Activated B cell treated with CpG ODN at 0.5 μM for 24 hours (primary cell): ENCODE measurements around the gene EIF1B. TPM values are rescaled to one million over a fixed set of nuclear protein-coding genes. Genes with fewer than 3 reads are reported as not detected.

ENCODE experiments used
- ATAC-seq: fragments of 200-7000 bp; cut with Tn5 transposase; one replicate; pipeline ENCODE4 v1.10.0; 2021; ENCODE audit warnings: low read depth, mild to moderate bottlenecking, moderate library complexity
- CTCF ChIA-PET: fragments of 350-600 bp; sonication (Branson Sonifier 250); formaldehyde crosslinking; loops from one replicate; lab custom pipeline; 2021; ENCODE audit warnings: antibody characterized with exemption; lab: Charles Lee
- POLR2A ChIA-PET: fragments of 350-600 bp; sonication (Branson Sonifier 250); formaldehyde crosslinking; loops from one replicate; lab custom pipeline; 2021; ENCODE audit warnings: antibody characterized with exemption; lab: Charles Lee
- DNase-seq: peaks from one replicate; pipeline ENCODE4 v3.0.0; 2022
- H3K27ac Mint-ChIP-seq: one replicate; pipeline ENCODE4 v1.8.0; 2020; ENCODE audit warnings: mixed read lengths
- H3K27me3 Mint-ChIP-seq: one replicate; pipeline ENCODE4 v1.8.0; 2021; ENCODE audit warnings: mixed read lengths
- H3K36me3 Mint-ChIP-seq: one replicate; pipeline ENCODE4 v1.8.0; 2021; ENCODE audit warnings: low read depth, mixed read lengths
- H3K4me1 Mint-ChIP-seq: one replicate; pipeline ENCODE4 v1.8.0; 2021; ENCODE audit warnings: mixed read lengths
- H3K4me3 Mint-ChIP-seq: one replicate; pipeline ENCODE4 v1.8.0; 2020; ENCODE audit warnings: mild to moderate bottlenecking, mixed read lengths
- H3K9me3 Mint-ChIP-seq: one replicate; pipeline ENCODE4 v1.8.0; 2020; ENCODE audit warnings: mixed read lengths
- intact Hi-C: fragments of 100-400 bp; cut with micrococcal nuclease; formaldehyde crosslinking; loops from one replicate; pipeline ENCODE4 v1.15.1; 2024
- total RNA-seq: library from RNA; stranded (reverse); gene quantifications from 2 replicates; pipeline ENCODE4 v1.2.3, GENCODE V29; 2022
- TF ChIP-seq, protein P1 (sequence below): fragments of 200-600 bp; IDR thresholded peaks from one replicate; pipeline ENCODE4 v1.8.0; 2022; ENCODE audit warnings: antibody characterized with exemption, mild to moderate bottlenecking

EIF1B gene
- total RNA-seq, 1 donor from 2014 or later: 65.5 TPM

DNA sequence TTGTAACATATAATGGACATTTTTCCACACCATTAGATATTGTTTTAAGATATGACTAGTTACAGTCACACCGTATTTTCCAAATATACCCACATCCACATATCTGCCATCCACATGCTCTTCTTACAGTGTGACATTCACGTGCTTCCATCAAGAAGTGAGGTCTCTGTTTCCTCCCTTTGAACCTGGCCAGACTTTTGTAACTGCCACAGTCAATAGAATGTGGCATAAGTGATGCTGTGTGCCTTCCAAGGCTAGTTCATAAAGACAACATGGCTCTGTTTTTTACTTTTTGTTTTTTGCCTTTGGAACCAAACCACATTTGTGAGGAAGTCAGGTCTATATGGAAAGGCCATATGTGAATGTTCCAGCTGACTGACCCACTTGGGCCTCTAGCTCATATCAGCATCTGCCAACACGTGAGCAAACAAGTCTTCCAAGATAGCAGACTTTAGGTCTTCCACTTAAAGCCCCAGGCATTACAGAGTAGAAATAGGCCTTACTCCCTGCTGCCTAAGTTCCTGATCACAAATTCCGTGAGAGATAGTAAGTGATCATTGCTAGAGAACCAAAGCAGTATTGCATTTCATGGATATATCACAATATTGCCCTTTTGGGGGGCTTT lies 27.1 kb downstream of the EIF1B start:
- no peak for DNase-seq
- Mint-ChIP-seq H3K27me3 (peaks cover 4% of the 10 kb centered on the region), H3K27ac (no peak overlapping the region), H3K9me3 (no peaks in the 10 kb centered on the region), H3K36me3 (no peaks in the 10 kb centered on the region), H3K4me3 (no peak overlapping the region), H3K4me1 (no peaks in the 10 kb centered on the region)
- TF ChIP-seq, protein P1, sequence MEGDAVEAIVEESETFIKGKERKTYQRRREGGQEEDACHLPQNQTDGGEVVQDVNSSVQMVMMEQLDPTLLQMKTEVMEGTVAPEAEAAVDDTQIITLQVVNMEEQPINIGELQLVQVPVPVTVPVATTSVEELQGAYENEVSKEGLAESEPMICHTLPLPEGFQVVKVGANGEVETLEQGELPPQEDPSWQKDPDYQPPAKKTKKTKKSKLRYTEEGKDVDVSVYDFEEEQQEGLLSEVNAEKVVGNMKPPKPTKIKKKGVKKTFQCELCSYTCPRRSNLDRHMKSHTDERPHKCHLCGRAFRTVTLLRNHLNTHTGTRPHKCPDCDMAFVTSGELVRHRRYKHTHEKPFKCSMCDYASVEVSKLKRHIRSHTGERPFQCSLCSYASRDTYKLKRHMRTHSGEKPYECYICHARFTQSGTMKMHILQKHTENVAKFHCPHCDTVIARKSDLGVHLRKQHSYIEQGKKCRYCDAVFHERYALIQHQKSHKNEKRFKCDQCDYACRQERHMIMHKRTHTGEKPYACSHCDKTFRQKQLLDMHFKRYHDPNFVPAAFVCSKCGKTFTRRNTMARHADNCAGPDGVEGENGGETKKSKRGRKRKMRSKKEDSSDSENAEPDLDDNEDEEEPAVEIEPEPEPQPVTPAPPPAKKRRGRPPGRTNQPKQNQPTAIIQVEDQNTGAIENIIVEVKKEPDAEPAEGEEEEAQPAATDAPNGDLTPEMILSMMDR: no peak
- CTCF ChIA-PET: no interaction called here
- POLR2A ChIA-PET: no interaction called here
- no peak for ATAC-seq
- intact Hi-C loops: no loop called here

DNA sequence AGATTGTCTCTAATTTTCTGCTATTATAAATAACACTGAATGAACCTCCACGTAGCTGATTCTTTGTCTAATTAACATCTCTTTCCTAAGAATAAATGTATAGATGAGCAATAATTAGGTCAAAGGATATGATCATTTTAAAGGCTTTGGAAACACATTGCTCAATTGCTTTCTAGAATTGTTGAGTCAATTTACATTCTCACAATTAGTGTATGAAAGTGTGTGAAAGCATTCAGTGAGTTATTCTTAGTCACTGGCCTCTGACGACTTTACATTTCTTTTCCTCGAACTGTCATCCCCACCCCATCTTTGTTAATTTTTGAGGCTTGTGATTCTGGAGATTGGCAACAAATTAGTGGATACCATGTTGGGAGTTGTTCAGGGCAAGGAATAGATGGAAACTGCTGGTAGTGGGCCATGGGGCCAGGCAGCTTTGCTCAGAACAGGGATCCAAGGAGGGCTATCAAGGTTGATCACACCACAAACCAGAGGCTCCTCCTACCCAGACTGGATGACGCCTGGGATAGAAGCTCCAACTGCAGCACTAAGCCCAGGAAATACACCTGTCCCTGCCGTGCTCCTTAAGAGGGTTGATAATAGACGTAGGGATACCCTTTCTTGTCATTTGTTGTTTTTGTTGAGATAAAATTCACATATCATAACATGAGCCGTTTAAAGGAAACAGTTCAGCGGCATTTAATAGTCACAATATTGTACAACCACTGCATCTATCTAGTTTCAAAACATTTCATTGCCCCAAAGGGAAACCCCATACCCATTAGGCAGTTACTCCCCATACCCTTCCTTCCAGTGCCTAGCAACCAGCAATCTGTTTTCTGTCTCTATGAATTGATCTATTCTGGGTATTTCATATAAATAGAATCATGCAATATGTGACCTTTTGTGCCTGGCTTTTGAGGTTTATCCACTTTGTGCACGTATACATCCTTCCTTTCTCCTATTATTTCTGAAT lies 27.9 kb downstream of the EIF1B start:
- ChIA-PET CTCF (no interaction called here), POLR2A (no interaction called here)
- no peak for DNase-seq
- H3K27me3 Mint-ChIP-seq: peaks cover 4% of the 10 kb centered on the region
- TF ChIP-seq, protein P1: no peak
- H3K36me3 Mint-ChIP-seq: no peaks in the 10 kb centered on the region
- ATAC-seq: no peak
- no peaks in the 10 kb centered on the region for H3K4me1 Mint-ChIP-seq
- no peak overlapping the region for H3K27ac Mint-ChIP-seq
- H3K9me3 Mint-ChIP-seq: no peaks in the 10 kb centered on the region
- intact Hi-C loops: no loop called here
- no peak overlapping the region for H3K4me3 Mint-ChIP-seq

DNA sequence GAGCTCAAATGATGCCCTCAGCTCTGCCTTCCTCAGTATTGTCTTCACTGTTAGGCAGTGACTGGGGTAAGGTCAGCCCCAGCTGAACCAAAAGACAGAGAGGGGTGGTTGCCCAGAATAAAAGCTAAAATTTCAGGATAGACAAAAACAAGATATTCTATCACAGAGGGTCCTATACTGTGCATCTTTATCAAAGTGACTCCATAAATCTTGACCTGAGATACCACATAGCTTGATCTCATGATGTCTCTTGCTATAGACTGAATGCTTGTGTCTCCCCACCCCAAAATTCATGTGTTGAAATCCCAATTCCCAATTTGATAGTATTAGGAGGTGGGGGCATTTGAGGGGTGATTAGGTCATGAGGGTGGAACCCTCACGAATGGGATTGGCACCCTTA lies 30.4 kb downstream of the EIF1B start:
- Mint-ChIP-seq H3K27me3 (peaks cover 2% of the 10 kb centered on the region), H3K36me3 (no peaks in the 10 kb centered on the region), H3K4me1 (no peaks in the 10 kb centered on the region), H3K27ac (no peak overlapping the region), H3K9me3 (no peaks in the 10 kb centered on the region), H3K4me3 (no peak overlapping the region)
- DNase-seq: no peak
- ChIA-PET CTCF (no interaction called here), POLR2A (no interaction called here)
- intact Hi-C loops: no loop called here
- TF ChIP-seq, protein P1: no peak
- ATAC-seq: no peak

DNA sequence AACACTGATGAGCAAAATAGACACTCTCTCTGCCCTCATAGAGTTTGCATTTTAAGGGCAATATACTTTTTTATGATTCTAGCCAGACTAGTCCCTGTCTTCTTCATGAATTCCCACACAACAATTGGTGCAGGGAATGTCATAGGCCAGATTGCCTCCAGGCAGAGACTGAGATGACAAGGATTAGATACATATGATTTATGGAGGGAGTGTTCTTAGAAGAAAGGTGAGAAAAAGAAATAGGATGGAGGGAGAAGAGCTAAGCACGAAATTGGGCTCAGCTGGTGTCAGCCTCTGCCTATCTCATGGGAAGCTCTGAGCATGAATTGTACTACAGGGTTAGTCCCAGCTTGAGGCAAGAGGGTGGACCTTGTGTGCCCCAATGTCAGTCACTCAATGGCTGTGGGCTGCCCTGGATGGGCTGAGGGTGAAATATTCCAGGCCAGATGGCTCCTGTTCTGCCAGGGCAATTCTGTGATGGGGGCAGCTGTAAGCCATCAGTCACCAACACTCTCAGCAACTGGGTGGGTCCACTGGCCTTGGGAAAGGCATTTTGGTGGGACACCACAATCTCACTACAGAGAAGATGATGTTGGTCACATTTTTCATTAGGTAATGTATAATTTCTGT lies 31.1 kb downstream of the EIF1B start:
- intact Hi-C loops: no loop called here
- ATAC-seq: no peak
- H3K4me1 Mint-ChIP-seq: no peaks in the 10 kb centered on the region
- POLR2A ChIA-PET: no interaction called here
- no peak overlapping the region for H3K27ac Mint-ChIP-seq
- DNase-seq: no peak
- no peaks in the 10 kb centered on the region for H3K9me3 Mint-ChIP-seq
- TF ChIP-seq, protein P1: no peak
- H3K36me3 Mint-ChIP-seq: no peaks in the 10 kb centered on the region
- H3K27me3 Mint-ChIP-seq: peaks cover 2% of the 10 kb centered on the region
- CTCF ChIA-PET: no interaction called here
- H3K4me3 Mint-ChIP-seq: no peak overlapping the region

DNA sequence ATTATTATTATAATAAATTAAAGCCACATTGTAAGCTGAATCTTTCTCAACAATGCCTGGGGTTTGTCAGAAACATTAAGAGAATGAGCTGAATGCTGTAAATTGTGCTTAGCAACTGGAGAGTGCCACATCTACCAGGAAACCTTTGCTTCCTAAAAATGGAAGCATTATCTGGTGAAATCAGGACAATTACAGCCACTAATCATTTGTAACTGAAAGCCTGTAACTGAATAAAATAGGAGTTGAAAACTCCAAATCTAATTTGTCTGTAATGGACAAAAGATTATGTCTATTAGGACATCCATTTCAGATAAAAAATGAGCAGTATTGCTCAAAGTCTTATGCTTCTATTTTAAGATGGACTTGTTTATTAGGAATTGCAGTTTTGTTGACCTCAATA lies 32.2 kb downstream of the EIF1B start:
- TF ChIP-seq, protein P1: no peak

More for the DNA sequence above, 32.2 kb downstream of the EIF1B start:
- POLR2A ChIA-PET: no interaction called here
- Mint-ChIP-seq H3K27ac (no peak overlapping the region), H3K4me3 (no peak overlapping the region), H3K27me3 (peaks cover 2% of the 10 kb centered on the region), H3K9me3 (no peaks in the 10 kb centered on the region), H3K4me1 (no peaks in the 10 kb centered on the region), H3K36me3 (no peaks in the 10 kb centered on the region)
- intact Hi-C loops: no loop called here
- ATAC-seq (no peak), DNase-seq (no peak)
- CTCF ChIA-PET: no interaction called here
